ENCODE measurements around the gene TBL1X.

TBL1X gene

DNA sequence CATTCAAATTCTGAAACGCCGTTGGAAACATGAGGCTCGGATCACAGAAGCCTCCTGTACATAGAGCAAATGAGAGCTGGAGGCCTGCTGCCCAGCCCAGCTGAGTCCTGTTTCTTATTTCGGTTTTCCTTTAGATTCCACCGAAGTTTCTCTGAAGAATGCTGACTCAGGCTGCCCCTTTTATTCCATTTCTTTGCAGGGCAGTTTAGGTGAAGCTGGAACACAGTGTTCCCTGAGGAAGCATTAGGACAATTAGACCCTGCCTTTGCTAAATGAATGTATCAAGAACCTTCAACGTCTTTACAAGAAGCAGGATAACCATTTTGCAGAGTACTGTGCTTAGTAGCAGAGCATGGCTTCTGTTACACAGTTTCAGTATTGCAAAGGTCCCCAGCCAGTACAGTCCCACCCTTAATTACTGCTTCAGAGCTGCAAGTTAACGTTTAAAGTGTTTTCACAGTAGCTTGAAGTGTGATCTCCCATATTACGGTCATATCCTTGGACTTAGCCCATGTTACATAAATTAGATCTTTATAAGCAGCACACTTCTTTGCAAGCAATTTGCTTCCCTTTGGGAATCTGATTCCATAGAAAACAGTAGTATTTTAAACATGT, 117.0 kb downstream of the TBL1X start:
- H2AFZ ChIP-seq (ENCODE audit: low read length, unreplicated experiment): no peak overlapping the region
- no peaks in the 10 kb centered on the region for H3K36me3 ChIP-seq (ENCODE audit: insufficient read depth, low read length)
- no peaks in the 10 kb centered on the region for H3K27me3 ChIP-seq (ENCODE audit: insufficient read depth, low read length)
- peak overlapping the region; percentile 21; the same call in 1 of the 2 replicates for H3K4me3 ChIP-seq (ENCODE audit: low read depth, low read length)
- H3K4me1 ChIP-seq (ENCODE audit: control insufficient read depth, insufficient read depth, low read length, unreplicated experiment): no peaks in the 10 kb centered on the region
- no peak overlapping the region for H3K27ac ChIP-seq (ENCODE audit: low read depth, low read length)
- H3K79me2 ChIP-seq (ENCODE audit: control insufficient read depth, insufficient read depth, low read length, unreplicated experiment): no peaks in the 10 kb centered on the region

DNA sequence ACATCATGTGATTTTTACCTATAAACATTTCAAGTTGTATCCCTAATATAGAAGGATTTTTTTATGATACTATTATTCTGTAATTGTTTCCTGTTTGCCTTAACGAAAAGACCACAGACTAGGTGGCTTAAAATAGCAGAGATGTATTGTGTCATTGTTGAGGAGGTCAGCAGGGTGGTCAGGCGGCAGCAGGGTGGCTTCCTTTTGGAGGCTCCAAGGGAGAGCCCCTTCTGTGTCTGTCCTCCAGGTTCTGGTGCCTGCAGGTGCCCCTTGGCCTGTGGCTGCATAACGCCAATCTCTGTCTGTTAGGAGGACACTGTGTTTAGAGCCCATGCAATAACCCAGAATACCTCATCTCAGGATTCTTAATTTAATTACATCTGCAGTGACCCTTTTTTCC, 118.1 kb downstream of the TBL1X start:
- no peak overlapping the region for H2AFZ ChIP-seq (ENCODE audit: low read length, unreplicated experiment)
- H3K27me3 ChIP-seq (ENCODE audit: insufficient read depth, low read length): no peaks in the 10 kb centered on the region
- no peaks in the 10 kb centered on the region for H3K4me1 ChIP-seq (ENCODE audit: control insufficient read depth, insufficient read depth, low read length, unreplicated experiment)
- no peaks in the 10 kb centered on the region for H3K36me3 ChIP-seq (ENCODE audit: insufficient read depth, low read length)
- no peak overlapping the region for H3K27ac ChIP-seq (ENCODE audit: low read depth, low read length)
- H3K4me3 ChIP-seq (ENCODE audit: low read depth, low read length): no peak overlapping the region
- no peaks in the 10 kb centered on the region for H3K79me2 ChIP-seq (ENCODE audit: control insufficient read depth, insufficient read depth, low read length, unreplicated experiment)

DNA sequence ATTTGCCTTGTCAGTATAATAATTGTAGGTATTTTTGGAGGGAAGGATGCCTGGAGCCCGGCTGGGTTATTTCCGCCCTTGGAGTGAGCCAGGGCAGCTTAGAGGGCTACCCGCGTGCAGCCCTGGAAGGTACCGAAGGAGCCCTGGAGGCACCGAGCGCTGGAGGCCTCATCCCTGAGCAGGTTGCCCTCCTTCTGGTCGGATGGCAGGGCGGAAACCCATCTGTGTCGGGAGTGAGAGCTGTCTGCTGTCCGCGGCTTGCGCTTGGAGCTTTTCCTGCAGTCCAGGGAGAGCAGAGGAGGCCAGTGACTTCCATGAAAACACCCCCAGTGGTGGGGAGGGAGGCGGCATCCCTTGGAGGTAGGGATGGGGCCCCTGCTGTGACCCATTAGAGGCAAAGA, 122.1 kb downstream of the TBL1X start:
- no peaks in the 10 kb centered on the region for H3K79me2 ChIP-seq (ENCODE audit: control insufficient read depth, insufficient read depth, low read length, unreplicated experiment)
- H3K4me3 ChIP-seq (ENCODE audit: low read depth, low read length): no peak overlapping the region
- no peak overlapping the region for H3K27ac ChIP-seq (ENCODE audit: low read depth, low read length)
- no peak overlapping the region for H2AFZ ChIP-seq (ENCODE audit: low read length, unreplicated experiment)
- no peaks in the 10 kb centered on the region for H3K4me1 ChIP-seq (ENCODE audit: control insufficient read depth, insufficient read depth, low read length, unreplicated experiment)
- no peaks in the 10 kb centered on the region; the same call in 1 of the 2 replicates for H3K36me3 ChIP-seq (ENCODE audit: insufficient read depth, low read length)
- H3K27me3 ChIP-seq (ENCODE audit: insufficient read depth, low read length): no peaks in the 10 kb centered on the region

DNA sequence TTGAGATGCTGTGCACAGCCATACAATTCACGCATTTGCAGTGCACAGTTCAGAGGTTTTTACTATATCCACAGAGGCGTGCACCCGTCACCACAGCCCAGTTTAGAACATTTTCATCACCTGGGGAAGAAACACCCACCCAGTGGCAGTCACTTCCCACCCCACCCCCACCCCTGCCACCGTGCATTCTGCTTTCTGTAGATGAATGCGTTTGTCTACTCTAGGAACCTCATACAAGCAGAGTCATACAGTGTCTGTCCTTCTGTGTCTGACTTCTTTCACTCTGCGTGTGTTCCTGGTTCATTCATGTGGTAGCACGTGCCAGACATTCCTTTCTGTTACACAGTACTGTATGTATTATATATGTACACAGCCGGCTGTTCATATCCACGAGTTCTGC, 122.8 kb downstream of the TBL1X start:
- H3K4me3 ChIP-seq (ENCODE audit: low read depth, low read length): no peak overlapping the region
- H3K4me1 ChIP-seq (ENCODE audit: control insufficient read depth, insufficient read depth, low read length, unreplicated experiment): no peaks in the 10 kb centered on the region
- H3K79me2 ChIP-seq (ENCODE audit: control insufficient read depth, insufficient read depth, low read length, unreplicated experiment): no peaks in the 10 kb centered on the region

DNA sequence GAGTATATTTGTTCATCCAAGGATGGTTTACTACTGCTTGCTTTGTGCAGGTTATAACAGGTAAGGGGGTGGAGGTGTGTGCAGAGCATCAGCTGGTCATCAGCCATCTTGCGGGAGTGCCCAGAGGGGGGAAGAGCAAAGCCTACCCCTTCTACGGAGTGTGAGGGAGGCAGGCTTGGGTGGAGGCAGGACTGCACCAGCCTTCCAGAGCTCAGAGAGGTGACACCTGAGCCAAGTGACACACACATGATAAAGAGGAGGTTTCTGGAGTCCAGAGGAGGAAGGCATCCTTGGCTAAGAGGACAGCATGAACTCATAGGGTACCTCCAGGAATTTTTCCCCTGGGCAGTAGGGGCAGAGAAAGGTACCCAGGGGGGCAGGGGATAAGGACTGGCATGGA, 126.6 kb downstream of the TBL1X start:
- H2AFZ ChIP-seq (ENCODE audit: low read length, unreplicated experiment): no peak overlapping the region
- no peaks in the 10 kb centered on the region for H3K4me1 ChIP-seq (ENCODE audit: control insufficient read depth, insufficient read depth, low read length, unreplicated experiment)
- no peaks in the 10 kb centered on the region for H3K27me3 ChIP-seq (ENCODE audit: insufficient read depth, low read length)
- no peak overlapping the region for H3K4me3 ChIP-seq (ENCODE audit: low read depth, low read length)
- H3K27ac ChIP-seq (ENCODE audit: low read depth, low read length): no peak overlapping the region
- no peaks in the 10 kb centered on the region for H3K79me2 ChIP-seq (ENCODE audit: control insufficient read depth, insufficient read depth, low read length, unreplicated experiment)
- no peaks in the 10 kb centered on the region; the same call in 1 of the 2 replicates for H3K36me3 ChIP-seq (ENCODE audit: insufficient read depth, low read length)

More for the DNA sequence above, 122.8 kb downstream of the TBL1X start:
- H3K36me3 ChIP-seq (ENCODE audit: insufficient read depth, low read length): no peaks in the 10 kb centered on the region; the same call in 1 of the 2 replicates
- H3K27ac ChIP-seq (ENCODE audit: low read depth, low read length): no peak overlapping the region
- H3K27me3 ChIP-seq (ENCODE audit: insufficient read depth, low read length): no peaks in the 10 kb centered on the region
- no peak overlapping the region for H2AFZ ChIP-seq (ENCODE audit: low read length, unreplicated experiment)

DNA sequence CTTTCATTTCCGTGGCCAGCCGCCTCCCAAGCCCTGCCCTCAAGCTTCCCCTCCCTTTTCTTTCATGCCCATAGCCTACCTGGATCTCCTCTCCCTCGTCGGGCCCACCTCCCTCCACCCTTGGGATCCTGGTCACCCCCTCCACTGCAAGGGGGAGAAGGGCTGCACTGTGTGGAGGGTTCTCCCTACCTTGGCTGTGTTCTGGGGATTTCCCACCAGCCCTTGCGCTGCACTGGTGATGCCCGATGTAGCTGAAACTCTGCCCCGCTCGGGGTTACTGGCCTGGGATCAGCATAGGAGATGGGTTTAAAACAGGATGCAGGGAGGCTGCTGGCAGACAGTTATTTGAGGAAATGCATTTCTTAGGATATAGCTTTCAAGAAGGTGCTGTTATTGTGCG, 128.9 kb downstream of the TBL1X start:
- H3K27ac ChIP-seq (ENCODE audit: low read depth, low read length): no peak overlapping the region
- H3K27me3 ChIP-seq (ENCODE audit: insufficient read depth, low read length): no peaks in the 10 kb centered on the region
- H3K4me1 ChIP-seq (ENCODE audit: control insufficient read depth, insufficient read depth, low read length, unreplicated experiment): no peaks in the 10 kb centered on the region
- H3K79me2 ChIP-seq (ENCODE audit: control insufficient read depth, insufficient read depth, low read length, unreplicated experiment): no peaks in the 10 kb centered on the region
- no peaks in the 10 kb centered on the region; the same call in 1 of the 2 replicates for H3K36me3 ChIP-seq (ENCODE audit: insufficient read depth, low read length)
- no peak overlapping the region for H3K4me3 ChIP-seq (ENCODE audit: low read depth, low read length)
- H2AFZ ChIP-seq (ENCODE audit: low read length, unreplicated experiment): no peak overlapping the region

DNA sequence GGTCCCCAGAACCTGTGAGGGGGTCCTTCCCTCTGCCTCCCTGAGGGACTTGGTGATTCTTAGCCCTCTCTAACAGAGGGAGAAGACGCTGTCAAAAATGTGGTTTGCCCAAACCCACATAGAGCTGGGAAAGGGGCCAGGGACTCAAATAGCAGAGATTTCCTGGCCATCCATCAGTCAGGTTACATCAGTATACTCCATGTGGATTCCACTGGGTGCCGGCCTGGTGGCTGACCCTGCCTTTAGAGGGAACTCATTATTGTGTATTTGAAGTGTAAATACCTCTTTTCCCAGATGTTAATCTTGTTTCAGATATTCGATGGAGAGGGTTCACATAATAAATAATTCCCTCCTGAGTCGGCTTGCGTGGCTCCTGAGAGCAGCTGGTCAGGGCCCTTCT, 130.3 kb downstream of the TBL1X start:
- H3K4me1 ChIP-seq (ENCODE audit: control insufficient read depth, insufficient read depth, low read length, unreplicated experiment): no peaks in the 10 kb centered on the region
- no peak overlapping the region for H3K27ac ChIP-seq (ENCODE audit: low read depth, low read length)
- H3K4me3 ChIP-seq (ENCODE audit: low read depth, low read length): no peak overlapping the region
- no peaks in the 10 kb centered on the region for H3K79me2 ChIP-seq (ENCODE audit: control insufficient read depth, insufficient read depth, low read length, unreplicated experiment)
- H3K27me3 ChIP-seq (ENCODE audit: insufficient read depth, low read length): no peaks in the 10 kb centered on the region
- H3K36me3 ChIP-seq (ENCODE audit: insufficient read depth, low read length): no peaks in the 10 kb centered on the region; the same call in 1 of the 2 replicates
- H2AFZ ChIP-seq (ENCODE audit: low read length, unreplicated experiment): no peak overlapping the region

DNA sequence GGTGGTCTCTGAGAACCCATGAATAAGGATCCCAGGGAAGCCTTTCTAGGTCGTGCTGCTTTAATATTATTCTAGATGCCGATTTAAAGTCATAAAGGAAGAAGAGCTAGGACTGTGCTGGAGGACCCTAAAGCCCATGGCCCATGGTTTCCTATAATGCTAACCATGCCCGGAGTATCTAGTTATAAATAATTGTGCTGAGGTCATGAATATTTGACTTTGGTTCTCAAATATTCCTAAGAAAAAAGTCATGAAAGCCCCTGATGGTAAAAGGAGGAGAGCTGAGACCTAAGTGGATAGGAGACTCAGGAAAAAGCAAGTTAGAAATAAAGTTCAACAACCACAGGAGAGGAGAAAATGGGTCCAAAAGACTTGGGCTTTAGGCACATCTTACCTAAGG, 132.0 kb downstream of the TBL1X start:
- Histone ChIP-seq H2AFZ (ENCODE audit: low read length, unreplicated experiment) (no peak overlapping the region), H3K27ac (ENCODE audit: low read depth, low read length) (no peak overlapping the region), H3K27me3 (ENCODE audit: insufficient read depth, low read length) (no peaks in the 10 kb centered on the region), H3K79me2 (ENCODE audit: control insufficient read depth, insufficient read depth, low read length, unreplicated experiment) (no peaks in the 10 kb centered on the region), H3K4me3 (ENCODE audit: low read depth, low read length) (no peak overlapping the region), H3K4me1 (ENCODE audit: control insufficient read depth, insufficient read depth, low read length, unreplicated experiment) (no peaks in the 10 kb centered on the region), H3K36me3 (ENCODE audit: insufficient read depth, low read length) (no peaks in the 10 kb centered on the region; the same call in 1 of the 2 replicates)

DNA sequence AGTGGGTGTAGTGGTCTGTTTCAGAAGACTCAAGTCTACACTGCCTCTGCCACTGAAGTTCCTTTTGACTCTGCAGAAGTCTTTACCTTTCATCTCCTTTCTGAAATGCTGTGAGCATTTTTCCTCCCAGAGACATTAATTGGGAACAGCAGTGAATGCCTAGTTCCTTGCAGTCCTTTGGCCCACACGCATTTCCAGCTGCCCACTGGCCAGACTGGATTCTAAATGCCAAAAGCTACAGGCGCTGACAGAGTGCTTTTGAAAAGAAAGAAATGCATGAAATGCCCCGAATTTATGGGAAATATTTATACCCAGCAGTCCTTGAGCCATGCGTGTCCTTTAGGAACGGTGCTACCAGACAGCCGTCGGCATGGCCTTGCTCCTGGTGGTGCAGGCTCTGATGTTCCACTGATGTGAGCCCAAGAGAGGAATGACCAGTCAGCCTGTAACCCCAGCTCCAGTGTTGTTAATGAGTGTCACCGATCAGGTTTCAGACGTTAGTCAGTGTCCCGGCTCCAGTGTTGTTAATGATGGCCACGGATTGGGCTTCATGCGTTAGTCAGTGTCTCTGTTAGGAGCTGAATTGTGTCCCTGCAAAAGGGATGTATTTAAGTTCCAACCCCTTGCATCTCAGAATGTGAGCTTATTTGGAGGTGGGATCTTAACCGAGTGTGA, 132.6 kb downstream of the TBL1X start:
- no peak overlapping the region for H3K4me3 ChIP-seq (ENCODE audit: low read depth, low read length)
- H3K79me2 ChIP-seq (ENCODE audit: control insufficient read depth, insufficient read depth, low read length, unreplicated experiment): no peaks in the 10 kb centered on the region
- H3K36me3 ChIP-seq (ENCODE audit: insufficient read depth, low read length): no peaks in the 10 kb centered on the region
- no peaks in the 10 kb centered on the region for H3K4me1 ChIP-seq (ENCODE audit: control insufficient read depth, insufficient read depth, low read length, unreplicated experiment)
- no peaks in the 10 kb centered on the region for H3K27me3 ChIP-seq (ENCODE audit: insufficient read depth, low read length)
- H2AFZ ChIP-seq (ENCODE audit: low read length, unreplicated experiment): no peak overlapping the region
- H3K27ac ChIP-seq (ENCODE audit: low read depth, low read length): no peak overlapping the region

DNA sequence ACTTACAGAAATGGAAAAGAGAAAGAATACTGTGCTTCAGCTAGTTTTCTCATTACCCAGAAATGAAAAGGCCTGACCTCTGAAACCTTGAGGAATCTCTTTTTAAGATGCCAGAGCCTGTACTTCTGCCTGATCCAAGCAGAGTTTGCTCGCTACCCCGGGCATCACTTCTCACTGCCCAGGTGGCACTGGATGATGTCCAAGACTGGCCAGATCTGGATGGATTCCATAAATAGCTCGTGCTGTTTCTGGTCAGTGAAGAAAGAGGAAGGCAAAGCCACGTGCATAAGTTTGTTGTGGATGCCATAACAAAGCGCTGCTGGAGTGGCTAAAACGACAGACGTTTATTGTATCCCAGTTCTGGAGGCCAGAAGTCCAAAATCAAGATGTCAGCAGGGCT, 133.5 kb downstream of the TBL1X start:
- H3K27ac ChIP-seq (ENCODE audit: low read depth, low read length): no peak overlapping the region
- no peaks in the 10 kb centered on the region for H3K4me1 ChIP-seq (ENCODE audit: control insufficient read depth, insufficient read depth, low read length, unreplicated experiment)
- H3K27me3 ChIP-seq (ENCODE audit: insufficient read depth, low read length): no peaks in the 10 kb centered on the region
- H3K36me3 ChIP-seq (ENCODE audit: insufficient read depth, low read length): no peaks in the 10 kb centered on the region
- H3K79me2 ChIP-seq (ENCODE audit: control insufficient read depth, insufficient read depth, low read length, unreplicated experiment): no peaks in the 10 kb centered on the region
- H3K4me3 ChIP-seq (ENCODE audit: low read depth, low read length): no peak overlapping the region
- H2AFZ ChIP-seq (ENCODE audit: low read length, unreplicated experiment): no peak overlapping the region
